Activated T-helper 1 cell treated with Interleukin-2 at 50 U/mL for 16 hours (primary cell): ENCODE measurements around the gene BRICD5.

Source experiments
- DNase-seq: peaks from one replicate; pipeline ENCODE4 v3.0.0-alpha.2; 2020; ENCODE audit warnings: low read depth

Gene BRICD5

DNA sequence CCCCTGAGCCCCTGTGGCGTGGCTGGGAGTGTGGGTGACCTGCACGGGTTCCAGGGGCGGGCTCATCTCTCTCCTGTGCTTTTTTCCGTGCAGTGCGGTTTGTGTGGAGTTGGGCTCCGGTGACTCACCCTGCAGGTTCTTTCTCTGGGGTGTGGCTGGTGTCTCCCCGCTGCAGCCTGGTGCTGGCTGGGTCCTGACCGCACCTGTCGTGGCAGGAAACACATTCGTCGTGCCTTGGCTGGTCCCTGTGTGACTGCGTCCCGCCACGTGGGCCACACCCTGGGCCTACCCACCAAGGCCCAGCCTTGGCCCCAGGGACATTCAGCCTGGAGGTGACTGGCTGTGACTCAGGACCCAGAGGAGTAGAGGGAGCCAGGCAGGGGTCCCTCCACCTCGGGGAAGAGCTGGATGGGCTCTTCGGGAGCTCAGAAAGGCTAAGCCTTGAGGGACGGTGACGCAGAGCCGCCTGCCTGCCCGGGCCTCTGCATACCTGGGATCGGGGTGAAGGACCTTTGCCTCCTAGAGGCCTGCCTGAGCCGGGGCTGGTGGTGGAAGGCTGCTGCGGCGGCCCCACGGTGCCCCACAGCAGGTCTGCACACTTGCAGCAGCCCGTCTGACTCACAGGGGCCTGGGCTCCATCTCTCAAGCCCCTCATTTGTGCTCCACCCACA is 47.3 kb downstream of the BRICD5 start:
- DNase-seq, result peak; percentile 20

GRCh38 chr16:2162676-2163118 is 48.0 kb downstream of the BRICD5 start:
- DNase-seq, result no peak

GRCh38 chr16:2161911-2162310 is 48.8 kb downstream of the BRICD5 start:
- no peak for DNase-seq

- no peak for DNase-seq
Observed at GRCh38 chr16:2160915-2161551, 49.6 kb downstream of the BRICD5 start.
